ENCODE measurements around the gene MRPL23. TPM values are rescaled to one million over a fixed set of nuclear protein-coding genes. Genes with fewer than 3 reads are reported as not detected.

MRPL23 gene
- total RNA-seq, 2 experiments from 2014 or later, result 31.1 to 38.3 TPM

DNA sequence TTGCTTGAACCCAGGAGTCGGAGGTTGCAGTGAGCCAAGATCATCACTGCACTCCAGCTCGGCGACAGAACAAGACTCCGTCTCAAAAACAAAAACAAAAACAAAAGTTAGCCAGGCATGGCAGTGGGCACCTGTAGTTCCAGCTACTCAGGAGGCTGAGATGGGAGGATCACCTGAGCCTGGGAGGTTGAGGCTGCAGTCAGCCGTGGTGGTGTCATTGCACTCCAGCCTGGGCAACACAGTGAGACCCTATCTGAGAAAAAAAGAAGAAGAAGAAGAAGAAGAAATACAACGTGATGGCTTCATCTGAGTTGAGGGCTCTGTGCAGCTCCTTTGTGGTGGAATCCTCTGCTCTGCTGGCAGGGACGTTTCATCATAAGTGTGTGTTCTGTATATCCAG lies 37.6 kb upstream of the MRPL23 start:
- CTCF ChIA-PET, result no interaction called here

DNA sequence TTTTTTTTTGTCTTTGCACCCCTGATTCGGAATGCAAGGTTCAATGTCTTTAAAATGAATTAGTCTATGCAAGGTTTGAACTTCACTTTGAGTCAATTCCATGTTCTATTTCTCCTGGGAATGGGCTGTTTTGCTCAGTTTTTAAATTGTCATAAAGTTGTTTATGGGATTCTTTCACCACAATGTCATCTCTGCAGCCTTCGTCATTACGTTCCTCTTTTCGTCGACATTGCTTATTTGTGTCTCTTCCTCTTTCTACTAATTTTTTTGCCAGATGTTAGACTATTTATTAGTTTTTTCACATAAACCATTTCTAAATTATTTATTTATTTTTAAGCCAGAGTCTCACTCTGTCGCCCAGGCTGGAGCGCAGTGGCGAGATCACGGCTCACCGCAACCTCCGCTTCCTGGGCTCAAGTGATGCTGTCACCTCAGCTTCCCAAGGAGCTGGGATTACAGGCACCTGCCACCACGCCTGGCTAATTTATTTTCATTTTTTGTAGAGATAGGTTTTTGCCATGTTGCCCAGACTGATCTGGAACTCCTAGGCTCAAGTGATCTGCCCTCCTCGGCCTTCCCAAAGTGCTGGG lies 34.7 kb upstream of the MRPL23 start:
- Histone ChIP-seq H3K4me1 (ENCODE audit: insufficient read depth, low read length) (peaks cover 13% of the 10 kb centered on the region), H3K4me3 (ENCODE audit: low read length) (no peak overlapping the region), H3K27ac (ENCODE audit: low read depth in 1 of 2, low read length in 2 of 2) (no peak overlapping the region), H3K27me3 (ENCODE audit: control insufficient read depth in 1 of 2, insufficient read depth in 2 of 2, low read length in 2 of 2) (no peaks in the 10 kb centered on the region), H3K36me3 (ENCODE audit: insufficient read depth, low read length) (no peaks in the 10 kb centered on the region), H3K9me3 (ENCODE audit: control insufficient read depth in 1 of 2, insufficient read depth in 1 of 2, low read length in 2 of 2) (no peaks in the 10 kb centered on the region)
- Mint-ChIP-seq H3K9me3 (no peaks in the 10 kb centered on the region), H3K4me3 (no peak overlapping the region), H3K27ac (no peak overlapping the region), H3K36me3 (ENCODE audit: low read depth) (no peaks in the 10 kb centered on the region), H3K4me1 (ENCODE audit: low read depth) (peaks cover 11% of the 10 kb centered on the region), H3K27me3 (peaks cover 12% of the 10 kb centered on the region)
- ChIA-PET CTCF (no interaction called here), POLR2A (no interaction called here)
- ATAC-seq (ENCODE audit: poor library complexity) (no peak), DNase-seq (no peak)
- intact Hi-C loops (cut with DNase I, micrococcal nuclease), result no loop called here
- TF ChIP-seq CTCF (IDR thresholded peaks at IDR 0.05), result no peak

More for the DNA sequence above, 37.6 kb upstream of the MRPL23 start:
- POLR2A ChIA-PET, result no interaction called here
- Histone ChIP-seq H3K27ac (ENCODE audit: low read depth in 1 of 2, low read length in 2 of 2) (no peak overlapping the region), H3K4me1 (ENCODE audit: insufficient read depth, low read length) (no peaks in the 10 kb centered on the region), H3K27me3 (ENCODE audit: control insufficient read depth in 1 of 2, insufficient read depth in 2 of 2, low read length in 2 of 2) (no peaks in the 10 kb centered on the region), H3K4me3 (ENCODE audit: low read length) (no peak overlapping the region), H3K9me3 (ENCODE audit: control insufficient read depth in 1 of 2, insufficient read depth in 1 of 2, low read length in 2 of 2) (no peaks in the 10 kb centered on the region), H3K36me3 (ENCODE audit: insufficient read depth, low read length) (no peaks in the 10 kb centered on the region)
- H3K4me3 Mint-ChIP-seq, result no peak overlapping the region
- no peak overlapping the region for H3K27ac Mint-ChIP-seq
- H3K9me3 Mint-ChIP-seq, result no peaks in the 10 kb centered on the region
- H3K36me3 Mint-ChIP-seq (ENCODE audit: low read depth), result no peaks in the 10 kb centered on the region
- DNase-seq, result no peak
- no peak for ATAC-seq (ENCODE audit: poor library complexity)
- intact Hi-C loops (cut with DNase I, micrococcal nuclease), result no loop called here
- H3K4me1 Mint-ChIP-seq (ENCODE audit: low read depth), result no peaks in the 10 kb centered on the region
- no peak for TF ChIP-seq CTCF (IDR thresholded peaks at IDR 0.05)
- H3K27me3 Mint-ChIP-seq, result peaks cover 6% of the 10 kb centered on the region

GRCh38 chr11:1913271-1914060 lies 33.7 kb upstream of the MRPL23 start:
- peaks cover 12% of the 10 kb centered on the region for H3K27me3 Mint-ChIP-seq
- no peaks in the 10 kb centered on the region for H3K27me3 ChIP-seq (ENCODE audit: control insufficient read depth in 1 of 2, insufficient read depth in 2 of 2, low read length in 2 of 2)
- H3K9me3 ChIP-seq (ENCODE audit: control insufficient read depth in 1 of 2, insufficient read depth in 1 of 2, low read length in 2 of 2), result no peaks in the 10 kb centered on the region
- no peak for TF ChIP-seq CTCF (IDR thresholded peaks at IDR 0.05)
- ATAC-seq (ENCODE audit: poor library complexity), result no peak
- H3K4me1 ChIP-seq (ENCODE audit: insufficient read depth, low read length), result peaks cover 21% of the 10 kb centered on the region
- H3K4me3 Mint-ChIP-seq, result no peak overlapping the region
- H3K36me3 ChIP-seq (ENCODE audit: insufficient read depth, low read length), result no peaks in the 10 kb centered on the region
- CTCF ChIA-PET, result no interaction called here
- no peaks in the 10 kb centered on the region for H3K9me3 Mint-ChIP-seq
- H3K27ac ChIP-seq (ENCODE audit: low read depth in 1 of 2, low read length in 2 of 2), result no peak overlapping the region
- H3K4me3 ChIP-seq (ENCODE audit: low read length), result no peak overlapping the region
- peaks cover 11% of the 10 kb centered on the region for H3K4me1 Mint-ChIP-seq (ENCODE audit: low read depth)
- H3K36me3 Mint-ChIP-seq (ENCODE audit: low read depth), result no peaks in the 10 kb centered on the region
- intact Hi-C loops (cut with DNase I, micrococcal nuclease), result no loop called here
- POLR2A ChIA-PET, result no interaction called here
- no peak for DNase-seq
- no peak overlapping the region for H3K27ac Mint-ChIP-seq
